ENCODE data around the gene TP53I13. TPM values are rescaled to one million over a fixed set of nuclear protein-coding genes. Genes with fewer than 3 reads are reported as not detected.
A peak's percentile ranks its signal among the peaks of the same experiment; 100 is the strongest.

The TP53I13 gene
- total and polyA plus RNA-seq, 2 of the 4 experiments (the other 2 are of a cell fraction), result 22.0 to 48.3 TPM

GRCh38 chr17:29588017-29588561, 19.6 kb downstream of the TP53I13 start (continued):
- TF ChIP-seq ELK1 (IDR thresholded peaks at IDR 0.05; ENCODE audit: borderline replicate concordance, low read depth, low read length), result no peak

- Histone ChIP-seq H4K20me1 (ENCODE audit: insufficient read depth, low read length) (peaks cover 56% of the 10 kb centered on the region), H2BK5ac (ENCODE audit: low read depth, low read length, poor library complexity, severe bottlenecking) (peak overlapping the region; percentile 43), H3K9me1 (ENCODE audit: insufficient read depth, low read length) (peaks cover 25% of the 10 kb centered on the region), H2AFZ (replicated peaks; ENCODE audit: low read length, poor library complexity) (peak overlapping the region; percentile 80), H3K9me3 (ENCODE audit: control insufficient read depth, insufficient read depth, low read length) (no peaks in the 10 kb centered on the region), H3K56ac (ENCODE audit: extremely low read depth, insufficient read depth, low read length) (0 out of 2 replicates have a peak overlapping the region, but pooled peaks have one; percentile 18), H4K8ac (ENCODE audit: low read depth in 2 of 2, low read length in 2 of 2) (peak overlapping the region in 1 of 2 experiments; percentile 30; a peak in 2 of 4 replicates), H3K23ac (ENCODE audit: low read depth, low read length) (peak overlapping the region; percentile 79), H3K4me2 (ENCODE audit: low read depth, low read length) (peak overlapping the region; percentile 92), H3K4me1 (ENCODE audit: control insufficient read depth, insufficient read depth, low read length) (peaks cover 44% of the 10 kb centered on the region), H2BK20ac (ENCODE audit: low read depth, low read length) (no peak overlapping the region), H3K14ac (replicated peaks; ENCODE audit: low read depth, low read length) (peak overlapping the region; percentile 77), H2BK120ac (ENCODE audit: low read depth, low read length) (no peak overlapping the region), H3K4me3 (ENCODE audit: insufficient read depth, low read depth, low read length) (peak overlapping the region; percentile 85), H2AK9ac (replicated peaks; ENCODE audit: low read depth, low read length, poor library complexity) (peak overlapping the region; percentile 93), H2AK5ac (ENCODE audit: low read depth, low read length) (peak overlapping the region; percentile 73), H3K9ac (ENCODE audit: low read depth, low read length) (peak overlapping the region; percentile 76), H2BK15ac (ENCODE audit: low read depth, low read length) (no peak overlapping the region), H4K5ac (ENCODE audit: low read depth, low read length) (no peak overlapping the region), H3K27me3 (ENCODE audit: control insufficient read depth, insufficient read depth, low read length) (no peaks in the 10 kb centered on the region), H3K36me3 (ENCODE audit: control insufficient read depth, insufficient read depth, low read length) (no peaks in the 10 kb centered on the region), H3K18ac (ENCODE audit: low read depth, low read length) (no peak overlapping the region), H3K4ac (ENCODE audit: low read depth, low read length) (peak overlapping the region; percentile 77), H3K79me1 (ENCODE audit: low read depth in 1 of 2, low read length in 2 of 2) (peaks cover 26 to 63% of the 10 kb centered on the region in 2 experiments), H4K91ac (ENCODE audit: insufficient read depth, low read depth, low read length) (peak overlapping the region; percentile 21; the same call in 1 of the 2 replicates), H3K27ac (ENCODE audit: insufficient read depth, low read length) (peak overlapping the region; percentile 59)
- peak; percentile 23; the same call in 1 of the 2 replicates for TF ChIP-seq BHLHE40 (IDR thresholded peaks at IDR 0.05; ENCODE audit: low read depth, low read length)
- no peak for TF ChIP-seq CTCF (conservative IDR thresholded peaks at IDR 0.05; ENCODE audit: low read depth, low read length)
- BruUV-seq (replicated peaks), result no TSS peak
- intact Hi-C loops (cut with micrococcal nuclease), result loop anchor here (1.0 kb wide), 2 partner anchors 8 to 294 kb away; partner anchors contain the start of gene NUFIP2
- WGBS, 2 experiments (ENCODE audit: extremely low coverage in 2 of 2, insufficient read length in 1 of 2), result 1% methylated on average over 16 of the region's 72 CpGs; no CpG with 5 or more reads in 1 of the 2 experiments
- peak; percentile 29 for DNase-seq
- in situ Hi-C loops (cut with MboI; ENCODE audit: low sequenced_read_pairs), result no loop called here
- POLR2A ChIA-PET (ENCODE audit: unreplicated experiment), result no interaction called here
- peak; percentile 8 for ATAC-seq (ENCODE audit: low read depth)
- CTCF ChIA-PET, result interaction anchor here (1.1 kb wide), 1 partner anchor 16 kb away, joined by 3 read pairs; no protein-coding TSS in a partner anchor
- dilution Hi-C loops (cut with HindIII; ENCODE audit: low sequenced_read_pairs, unreplicated experiment), result no loop called here
These were observed 20.3 kb downstream of the TP53I13 start for GRCh38 chr17:29588562-29589411.

Measured in IMR-90 (cell line).